NCI-H128 (cell line): Measurements from ENCODE around the gene CACNA1I.

Experiments used
- DNase-seq: peaks from one replicate; lab custom pipeline; 2025; ENCODE audit not compliant: unreplicated experiment; lab: John Stamatoyannopoulos, UW

CACNA1I gene

DNA sequence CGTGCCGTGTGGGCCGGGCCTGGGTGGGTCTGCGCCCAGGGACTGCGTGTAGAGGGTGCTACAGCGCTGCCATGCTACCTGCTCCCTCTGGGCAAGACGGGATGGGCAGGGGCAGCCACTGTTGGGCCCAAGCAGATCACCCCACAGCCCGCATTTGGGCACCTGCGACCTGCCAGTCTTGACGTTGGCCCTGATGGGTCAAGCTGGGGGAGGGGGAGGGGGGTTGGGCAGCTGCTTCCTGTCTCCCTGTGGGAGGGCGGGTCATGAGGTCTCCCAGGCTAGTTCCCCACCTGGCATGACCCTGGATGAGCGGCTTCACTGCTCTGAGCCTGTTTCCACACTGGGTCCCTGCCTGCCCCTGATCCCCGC is 35.2 kb upstream of the CACNA1I start:
- no peak for DNase-seq

- DNase-seq = no peak
Observed at GRCh38 chr22:39535831-39536449, 34.6 kb upstream of the CACNA1I start.

DNA sequence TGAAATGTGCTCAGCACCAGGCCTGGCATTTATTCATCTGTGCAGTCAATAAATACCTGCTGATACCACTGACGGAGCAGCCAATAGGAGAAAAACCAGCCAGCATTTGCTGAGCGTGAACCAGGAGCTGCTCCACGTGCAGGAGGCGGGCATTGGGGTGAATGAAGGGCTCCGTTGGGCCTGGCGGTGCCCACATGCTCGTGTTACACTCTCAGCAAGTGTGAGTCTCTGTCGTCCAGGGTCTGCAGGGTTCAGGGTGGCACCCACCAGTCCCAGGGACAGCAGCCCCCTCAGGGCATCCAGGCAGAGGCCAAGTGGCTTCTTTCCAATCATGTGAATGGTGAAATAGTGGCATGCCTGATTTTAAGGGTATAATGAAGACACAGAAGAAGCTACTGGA is 33.8 kb upstream of the CACNA1I start:
- DNase-seq = no peak

DNA sequence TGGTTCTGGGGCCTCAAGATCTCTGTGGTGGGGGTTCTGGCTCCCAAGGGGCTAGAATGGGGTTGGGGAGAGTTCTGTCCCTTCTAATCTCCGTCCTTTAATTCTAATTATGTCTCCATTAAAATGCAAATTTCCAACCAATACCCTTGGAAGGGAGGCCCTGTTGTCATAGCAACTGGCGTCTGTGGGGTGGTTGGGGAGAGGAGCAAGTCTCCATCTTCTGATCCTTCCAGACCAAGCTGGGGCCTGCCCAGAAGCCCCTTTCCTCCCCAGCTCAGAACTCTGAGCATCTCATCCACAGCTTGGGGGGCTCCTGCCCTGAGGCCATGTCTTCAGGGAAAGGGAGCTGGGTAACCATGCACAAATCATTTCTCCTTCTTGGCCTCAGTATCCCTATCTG is 32.6 kb upstream of the CACNA1I start:
- no peak for DNase-seq

GRCh38 chr22:39543095-39543494 is 27.5 kb upstream of the CACNA1I start:
- no peak for DNase-seq

DNA sequence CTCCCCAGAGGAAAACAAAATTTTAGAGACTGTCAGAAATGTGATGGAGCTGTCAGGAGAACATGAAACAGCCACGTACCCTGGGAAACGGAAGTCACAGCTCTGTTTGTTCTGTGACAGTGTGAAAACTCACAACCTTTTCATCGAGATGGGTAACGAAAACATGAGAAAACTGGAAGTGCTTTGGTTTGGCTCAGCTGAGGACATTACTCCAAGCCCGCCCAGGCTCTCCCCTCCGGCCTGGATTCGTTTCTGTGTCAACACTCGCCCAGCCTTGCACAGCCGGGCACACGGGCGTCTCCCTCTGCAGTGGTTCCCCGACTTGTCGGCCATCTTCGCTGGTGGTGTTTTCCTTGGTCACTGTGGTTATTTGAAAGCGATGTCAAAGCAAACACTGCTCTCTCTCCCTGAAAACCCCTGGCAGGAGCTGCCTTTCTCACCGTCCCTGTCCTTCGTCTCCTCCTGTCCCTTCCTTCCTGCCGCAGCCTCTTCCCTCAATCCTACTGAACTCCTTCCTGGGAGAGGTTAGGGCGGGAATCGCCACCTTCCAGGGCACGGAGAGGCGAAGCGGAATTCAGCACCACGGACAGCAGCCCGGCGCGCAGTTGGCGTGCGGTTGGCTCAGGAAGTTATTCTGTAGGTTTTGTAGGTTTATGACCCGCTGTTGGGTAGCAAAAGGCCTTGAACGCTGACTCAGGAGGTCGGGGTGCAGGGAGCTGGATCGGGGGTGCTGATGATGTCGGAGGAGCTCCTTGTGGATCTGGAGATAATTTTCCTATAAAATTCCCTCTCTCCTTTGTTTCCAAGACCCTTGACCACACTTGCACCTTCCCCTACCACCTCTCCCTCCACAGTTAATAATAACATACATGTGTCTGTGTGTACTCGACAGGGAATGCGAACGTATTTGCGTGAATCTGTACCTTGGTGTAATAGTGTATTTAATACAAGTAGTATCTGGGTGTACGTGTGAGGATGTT is 24.9 kb upstream of the CACNA1I start:
- no peak for DNase-seq

GRCh38 chr22:39546889-39547586 is 23.5 kb upstream of the CACNA1I start:
- no peak for DNase-seq

GRCh38 chr22:39547587-39547947 is 23.0 kb upstream of the CACNA1I start:
- DNase-seq = no peak

- no peak for DNase-seq
Observed at GRCh38 chr22:39553429-39553828, 17.1 kb upstream of the CACNA1I start.

DNA sequence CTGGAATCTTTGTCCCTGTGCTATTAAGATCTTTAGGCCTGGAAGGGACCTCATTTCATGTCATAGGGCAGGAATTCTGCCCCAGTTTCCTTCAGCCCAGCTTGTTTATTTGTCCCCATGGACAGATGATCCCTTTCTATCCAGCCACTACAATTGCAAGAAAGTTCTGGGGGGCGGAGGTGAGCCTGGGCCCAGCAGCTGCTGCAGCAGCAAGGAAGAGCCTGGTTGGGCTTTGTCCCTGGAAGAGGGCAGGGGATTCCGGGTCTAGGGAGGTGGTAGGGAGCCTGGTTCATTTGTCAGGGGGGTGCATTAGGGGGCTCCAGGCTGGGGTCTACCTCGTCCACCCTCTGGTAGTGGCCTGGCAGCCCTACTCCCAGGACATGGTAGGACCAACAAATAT is 16.4 kb upstream of the CACNA1I start:
- DNase-seq = no peak

DNA sequence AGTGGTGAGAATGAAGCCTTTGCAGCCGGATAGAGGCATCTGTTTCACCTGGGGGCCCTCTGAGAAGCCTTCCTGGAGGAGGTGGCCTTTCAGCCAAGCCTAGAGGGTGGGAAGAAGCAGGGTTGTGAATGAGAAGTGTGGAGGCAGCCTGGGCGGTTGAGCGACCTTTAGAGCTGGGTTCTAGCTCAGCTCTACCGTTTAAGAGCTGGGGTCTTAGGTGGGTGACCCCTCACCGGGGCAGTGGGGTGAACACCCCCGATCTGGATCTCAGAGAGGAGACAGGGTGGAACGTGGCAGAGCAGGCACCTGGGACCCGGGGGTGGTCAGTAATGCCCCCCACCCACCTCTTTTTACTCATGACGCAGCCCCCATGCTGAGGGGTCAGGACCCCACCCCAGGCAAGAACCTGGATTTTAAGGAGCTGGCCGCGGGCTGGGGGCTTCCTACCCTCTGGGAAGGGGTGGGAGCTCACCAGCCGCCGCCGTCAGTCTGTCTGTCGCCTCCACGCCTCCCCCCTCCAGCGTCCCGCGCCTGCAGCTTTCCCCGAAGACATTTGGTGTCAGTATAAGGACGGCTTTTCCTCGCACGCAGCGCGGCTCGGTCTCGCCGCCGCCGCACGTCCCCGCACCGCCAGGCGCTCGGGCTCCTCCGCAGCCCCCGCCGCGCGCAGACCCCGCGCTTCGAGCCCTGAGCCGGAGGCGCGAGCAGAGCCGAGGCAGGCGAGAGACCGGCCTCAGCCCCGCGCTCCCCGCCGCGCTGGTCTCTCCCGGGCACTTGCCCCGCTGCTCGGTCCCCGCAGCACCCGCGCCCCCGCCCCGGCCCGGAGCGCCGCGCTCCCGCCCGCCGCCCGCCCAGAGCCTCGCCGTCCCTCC is 13.3 kb upstream of the CACNA1I start:
- DNase-seq = no peak

- no peak for DNase-seq
Observed at GRCh38 chr22:39558254-39558727, 12.3 kb upstream of the CACNA1I start.

DNA sequence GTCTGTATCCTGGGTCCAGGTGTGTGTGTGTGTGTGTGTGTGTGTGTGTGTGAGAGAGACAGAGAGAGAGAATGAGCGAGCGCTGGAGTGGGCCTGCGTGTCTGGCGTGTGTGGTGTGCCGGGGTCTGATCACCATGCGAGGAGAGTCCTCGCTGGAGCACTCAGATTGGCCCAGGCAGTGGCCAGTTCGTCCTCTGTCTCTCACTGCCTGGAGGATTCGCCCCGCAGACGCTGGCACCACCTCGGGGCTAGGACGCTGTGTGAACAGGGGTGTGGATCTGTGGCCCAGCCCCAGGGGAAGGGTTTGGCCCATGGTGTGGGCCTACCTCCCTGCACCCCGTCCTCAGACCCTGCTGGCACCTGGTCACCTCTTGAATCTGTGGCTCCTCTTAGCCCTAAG is 11.6 kb upstream of the CACNA1I start:
- DNase-seq = no peak

GRCh38 chr22:39559456-39560105 is 11.0 kb upstream of the CACNA1I start:
- DNase-seq = no peak

GRCh38 chr22:39560127-39560526 is 10.4 kb upstream of the CACNA1I start:
- no peak for DNase-seq

GRCh38 chr22:39562839-39563489 is 7.6 kb upstream of the CACNA1I start:
- DNase-seq = no peak

- no peak for DNase-seq
Observed at GRCh38 chr22:39563571-39564428, 6.8 kb upstream of the CACNA1I start.

DNA sequence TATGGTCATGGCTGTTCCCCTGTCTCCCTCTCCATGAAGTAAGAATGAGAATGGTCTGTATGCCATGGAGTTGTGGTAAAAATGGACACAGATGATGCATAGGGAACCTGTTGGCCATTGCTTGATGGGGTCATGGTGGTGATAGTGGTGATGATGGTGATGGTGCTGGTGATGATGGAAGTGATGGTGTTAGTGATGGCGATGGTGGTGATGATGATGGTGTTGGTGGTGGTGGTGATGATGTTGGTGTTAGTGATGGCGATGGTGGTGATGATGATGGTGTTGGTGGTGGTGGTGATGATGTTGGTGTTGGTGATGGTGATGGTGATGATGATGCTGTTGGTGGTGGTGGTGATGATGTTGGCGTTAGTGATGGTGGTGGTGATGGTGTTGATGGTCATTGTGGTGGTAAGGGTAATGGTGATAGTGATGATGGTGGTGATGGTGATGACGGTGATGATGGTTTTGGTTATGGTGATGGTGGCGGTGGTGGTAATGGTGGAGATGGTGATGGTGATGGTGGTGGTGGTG is 5.1 kb upstream of the CACNA1I start:
- DNase-seq = no peak
